Endometrial microvascular endothelial cells (primary cell): ENCODE data around the gene MARVELD3. TPM values are rescaled to one million over a fixed set of nuclear protein-coding genes. Genes with fewer than 3 reads are reported as not detected.
"Not testable (repeated sequence)": the region's sequence is repeated elsewhere in the genome, so short reads cannot be mapped to it uniquely, and the experiment has no call there.

Experiments used
- in situ Hi-C: cut with HindIII; loops from 2 replicates; pipeline ENCODE4 v1.10.0; 2017; ENCODE audit warnings: low sequenced_read_pairs, low pct_unique_long_range_greater_than_20kb; ENCODE audit errors: inconsistent ontology term
- total RNA-seq: library from RNA; depleted of rRNA; stranded (reverse); fragments of >200 nt; gene quantifications from one replicate; pipeline ENCODE4 v1.2.3, GENCODE V29; 2015; ENCODE audit errors: inconsistent ontology term

Gene MARVELD3
- 0.19 TPM for total RNA-seq

DNA sequence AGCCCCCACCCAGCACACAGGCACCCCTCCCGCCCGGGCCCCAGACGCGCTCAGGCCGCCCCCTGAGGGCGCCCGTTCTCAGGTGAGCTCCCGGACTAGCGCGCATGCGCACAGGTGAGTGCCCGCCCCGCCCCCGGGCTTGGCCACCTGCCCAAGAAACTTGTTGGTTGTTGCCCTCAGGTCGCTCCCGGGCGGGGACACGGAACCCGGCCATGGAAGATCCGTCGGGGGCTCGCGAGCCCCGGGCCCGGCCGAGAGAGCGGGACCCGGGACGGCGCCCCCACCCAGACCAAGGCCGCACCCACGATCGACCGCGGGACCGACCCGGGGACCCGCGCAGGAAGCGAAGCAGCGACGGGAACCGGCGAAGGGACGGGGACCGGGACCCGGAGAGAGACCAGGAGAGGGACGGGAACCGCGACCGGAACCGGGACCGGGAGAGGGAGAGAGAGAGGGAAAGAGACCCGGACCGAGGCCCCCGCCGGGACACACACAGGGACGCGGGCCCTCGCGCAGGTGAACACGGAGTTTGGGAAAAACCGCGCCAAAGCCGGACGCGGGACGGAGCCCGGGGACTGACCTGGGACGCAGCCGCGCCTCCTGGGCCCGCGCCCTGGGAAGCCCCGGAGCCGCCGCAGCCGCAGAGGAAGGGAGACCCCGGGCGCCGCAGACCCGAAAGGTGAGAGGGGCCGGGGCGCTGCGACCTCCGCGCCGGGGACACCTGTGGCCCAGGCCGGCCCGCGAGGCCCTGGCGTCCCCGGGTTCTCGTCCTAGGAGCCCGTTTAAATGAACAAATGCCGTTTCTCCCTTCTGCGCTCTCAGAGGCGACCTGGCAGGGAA, at the start of gene MARVELD3:
Gene MARVELD3 (plus strand): TSS at position 167 of the 840 bp plus-strand sequence. CDS start 46 bp downstream, at position 213.
- in situ Hi-C loops, result no loop called here

DNA sequence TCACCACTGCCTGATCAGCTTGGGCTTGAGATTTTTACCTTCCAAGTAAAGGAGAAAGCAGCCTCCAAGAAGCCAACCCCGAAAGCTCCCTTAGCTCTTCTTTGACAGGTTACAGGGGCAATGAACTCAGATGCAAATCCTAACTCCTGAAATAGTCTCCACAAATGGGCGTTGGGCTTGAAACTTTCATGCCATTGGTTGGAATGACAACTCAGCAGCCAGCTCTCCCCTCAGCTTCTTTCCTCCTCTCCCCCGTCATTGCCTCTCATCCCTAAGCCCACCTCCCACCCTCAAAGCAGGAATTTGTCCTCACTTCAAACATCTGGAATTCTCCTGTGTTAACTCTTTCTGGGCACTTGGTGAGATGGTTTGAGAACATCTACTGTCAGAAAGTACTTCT, 49.0 kb upstream of the MARVELD3 start, which contains the start of gene TAT:
Gene TAT (minus strand): TSS at position 122 of the 400 bp plus-strand sequence. CDS start 677 bp downstream, outside the sequence.
- in situ Hi-C loops, result no loop called here

DNA sequence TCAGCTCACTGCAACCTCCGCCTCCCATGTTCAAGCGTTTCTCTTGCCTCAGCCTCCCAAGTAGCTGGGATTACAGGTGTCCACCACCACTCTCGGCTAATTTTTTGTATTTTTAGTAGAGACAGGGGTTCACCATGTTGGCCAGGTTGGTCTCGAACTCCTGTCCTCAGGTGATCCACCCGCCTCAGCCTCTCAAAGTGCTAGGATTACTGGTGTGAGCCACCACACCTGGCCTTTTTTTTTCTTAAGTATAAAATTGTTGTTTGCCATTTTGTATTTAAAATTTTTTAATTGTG, 43.5 kb upstream of the MARVELD3 start:
- in situ Hi-C loops, result not testable (repeated sequence)

GRCh38 chr16:71584543-71585317, 41.3 kb upstream of the MARVELD3 start:
- in situ Hi-C loops, result no loop called here

- in situ Hi-C loops, result no loop called here
Observed at GRCh38 chr16:71585318-71585703, 40.7 kb upstream of the MARVELD3 start.

DNA sequence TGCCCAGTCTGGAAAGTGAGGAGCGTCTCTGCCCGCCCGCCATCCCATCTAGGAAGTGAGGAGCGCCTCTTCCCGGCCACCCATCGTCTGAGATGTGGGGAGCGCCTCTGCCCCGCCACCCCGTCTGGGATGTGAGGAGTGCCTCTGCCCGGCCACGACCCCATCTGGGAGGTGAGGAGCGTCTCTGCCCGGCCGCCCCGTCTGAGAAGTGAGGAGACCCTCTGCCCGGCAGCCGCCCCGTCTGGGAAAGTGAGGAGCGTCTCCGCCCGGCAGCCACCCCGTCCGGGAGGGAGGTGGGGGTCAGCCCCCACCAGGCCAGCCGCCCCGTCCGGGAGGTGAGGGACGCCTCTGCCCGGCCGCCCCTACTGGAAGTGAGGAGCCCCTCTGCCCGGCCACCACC, 36.6 kb upstream of the MARVELD3 start:
- in situ Hi-C loops, result not testable (repeated sequence)

DNA sequence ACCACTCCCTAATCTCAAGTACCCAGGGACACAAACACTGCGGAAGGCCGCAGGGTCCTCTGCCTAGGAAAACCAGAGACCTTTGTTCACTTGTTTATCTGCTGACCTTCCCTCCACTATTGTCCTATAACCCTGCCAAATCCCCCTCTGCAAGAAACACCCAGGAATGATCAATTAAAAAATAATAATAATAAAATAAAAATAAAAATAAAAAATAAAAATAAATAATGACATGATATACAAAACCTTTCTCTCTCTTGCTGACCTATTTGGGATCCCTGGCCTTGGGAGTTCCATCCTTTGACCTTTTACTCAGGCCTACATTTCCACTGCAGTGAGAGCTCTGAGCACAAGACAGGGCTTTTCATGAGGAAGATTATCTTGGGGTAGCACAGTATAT, 35.9 kb upstream of the MARVELD3 start:
- in situ Hi-C loops, result not testable (repeated sequence)

DNA sequence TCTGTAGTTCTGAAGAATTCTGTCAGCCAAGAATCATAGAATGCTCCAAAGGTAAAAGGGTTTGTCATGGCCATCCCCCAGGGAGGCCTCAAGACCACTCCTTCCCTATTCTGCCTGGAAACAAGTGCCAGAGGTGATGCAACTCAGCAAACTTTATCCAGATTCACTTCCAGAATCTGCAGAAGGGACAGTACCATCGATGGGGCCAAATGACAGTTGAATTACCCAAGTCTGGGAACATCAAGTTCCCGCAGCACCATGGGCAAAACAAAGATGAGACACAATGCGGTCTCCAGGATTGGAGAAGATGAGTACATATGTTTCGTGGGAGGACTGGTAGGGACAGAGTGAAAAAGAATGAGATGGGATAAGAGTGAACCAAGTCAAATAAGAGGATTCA, 35.4 kb upstream of the MARVELD3 start:
- in situ Hi-C loops, result no loop called here

DNA sequence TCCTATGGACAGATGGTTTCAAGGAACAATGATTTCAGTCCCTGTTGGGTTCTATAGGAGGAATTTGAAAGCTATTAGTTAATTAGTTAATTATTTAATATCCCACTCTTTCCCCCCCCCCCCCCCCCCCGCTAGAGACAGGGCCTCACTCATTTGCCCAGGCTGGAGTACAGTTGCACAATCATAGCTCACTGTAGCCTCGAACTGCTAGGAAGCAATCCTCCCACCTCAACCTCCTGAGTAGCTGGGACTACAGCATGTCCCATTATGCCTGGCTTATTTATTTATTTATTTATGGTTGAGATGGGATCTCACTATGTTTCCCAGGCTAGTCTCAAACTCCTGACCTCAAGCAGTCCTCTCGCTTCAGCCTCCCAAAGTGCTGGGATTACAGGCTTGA, 34.1 kb upstream of the MARVELD3 start:
- in situ Hi-C loops, result no loop called here

DNA sequence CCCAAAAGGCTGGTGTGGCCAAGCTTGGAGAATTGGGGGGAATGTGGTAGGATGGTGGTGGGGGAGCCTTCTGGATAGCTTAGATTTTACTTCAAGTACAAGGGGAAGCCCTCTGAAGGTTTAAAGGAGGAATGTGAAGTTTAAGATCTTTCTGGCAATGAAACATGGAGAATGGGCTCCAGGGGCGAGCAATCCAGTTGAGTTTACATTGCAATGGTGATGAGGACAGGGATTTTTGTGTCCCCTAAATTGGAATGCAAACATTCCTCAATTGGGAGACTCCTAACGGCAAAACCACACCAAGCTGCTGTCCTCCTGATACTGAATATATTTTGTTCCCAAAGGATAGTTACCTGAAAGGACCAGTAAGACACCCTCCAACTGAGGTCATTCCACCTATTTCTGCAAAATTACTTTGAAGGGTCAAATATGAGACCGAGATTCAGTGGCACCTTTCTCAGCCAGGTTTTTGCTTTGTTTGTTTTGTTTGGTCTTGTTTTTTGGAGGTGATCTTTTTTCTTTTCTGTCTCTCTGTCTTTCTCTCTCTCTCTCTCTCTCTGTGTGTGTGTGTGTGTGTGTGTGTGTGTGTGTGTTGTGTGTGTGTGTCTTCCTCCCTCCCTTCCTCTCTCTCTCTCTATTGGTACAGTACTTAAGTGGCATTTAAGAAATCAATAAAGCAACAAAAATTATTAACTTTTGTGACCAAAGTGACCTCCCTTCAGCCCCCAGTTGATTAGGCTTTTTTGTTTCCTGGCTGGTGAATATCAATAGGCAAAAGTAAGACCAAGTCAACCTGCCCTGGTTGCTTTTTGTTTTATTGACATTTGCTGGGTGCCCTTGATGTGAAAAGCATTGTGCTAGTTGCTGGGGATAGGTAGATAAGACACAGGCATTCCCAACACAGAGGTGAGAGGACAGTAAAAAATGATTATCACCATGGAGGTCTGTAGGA, 32.7 kb upstream of the MARVELD3 start:
- in situ Hi-C loops, result no loop called here

GRCh38 chr16:71594000-71594646, 31.9 kb upstream of the MARVELD3 start:
- in situ Hi-C loops, result no loop called here

DNA sequence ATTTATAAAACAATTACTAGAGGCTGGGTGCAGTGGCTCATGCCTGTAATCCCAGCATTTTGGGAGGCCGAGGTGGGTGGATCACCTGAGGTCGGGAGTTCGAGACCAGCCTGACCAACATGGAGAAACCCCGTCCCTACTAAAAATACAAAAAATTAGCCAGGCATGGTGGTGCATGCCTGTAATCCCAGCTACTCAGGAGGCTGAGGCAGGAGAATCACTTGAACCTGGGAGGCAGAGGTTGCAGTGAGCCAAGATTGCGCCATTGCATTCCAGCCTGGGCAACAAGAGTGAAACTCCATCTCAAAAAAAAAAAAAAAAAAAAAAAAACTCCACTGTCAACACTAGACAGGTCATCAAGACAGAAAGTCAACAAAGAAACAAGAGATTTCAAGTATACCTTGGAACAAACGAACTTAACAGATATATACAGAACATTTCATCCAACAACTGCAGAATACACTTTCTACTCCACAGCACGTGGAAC, 30.6 kb upstream of the MARVELD3 start:
- in situ Hi-C loops, result not testable (repeated sequence)

DNA sequence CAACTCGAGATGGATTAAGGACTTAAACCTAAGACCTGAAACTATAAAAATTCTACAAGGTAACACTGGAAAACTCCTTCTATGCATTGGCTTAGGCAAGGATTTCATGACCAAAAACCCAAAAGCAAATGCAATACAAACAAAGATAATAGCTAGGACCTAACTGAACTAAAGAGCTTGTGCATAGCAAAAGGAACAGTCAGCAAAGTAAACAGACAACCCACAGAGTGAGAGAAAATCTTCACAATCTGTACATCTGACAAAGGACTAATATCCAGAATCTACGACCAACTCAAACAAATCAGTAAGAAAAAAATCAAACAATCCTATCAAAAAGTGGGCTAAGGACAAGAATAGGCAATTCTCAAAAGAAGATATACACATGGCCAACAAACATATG, 27.6 kb upstream of the MARVELD3 start:
- in situ Hi-C loops, result not testable (repeated sequence)

GRCh38 chr16:71600822-71601221, 25.2 kb upstream of the MARVELD3 start:
- in situ Hi-C loops, result no loop called here

DNA sequence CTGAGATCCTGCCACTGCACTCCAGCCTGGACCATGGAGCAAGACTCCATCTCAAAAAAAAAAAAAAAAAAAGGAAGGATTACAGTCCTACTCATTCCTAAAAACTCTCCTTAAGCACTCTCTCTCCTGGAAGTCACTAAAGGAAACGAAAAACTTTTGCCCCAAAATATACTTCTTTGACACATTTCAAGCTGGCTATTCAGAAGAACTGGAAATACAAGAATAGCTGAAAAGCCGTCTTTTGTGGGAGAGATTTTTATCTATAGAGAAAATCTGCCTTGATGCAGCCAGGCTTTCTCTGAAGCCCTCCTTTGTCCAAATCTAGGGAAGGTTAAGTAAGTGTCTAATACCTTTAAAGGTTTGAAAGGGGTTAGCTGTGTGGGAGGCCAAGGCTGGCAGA, 16.9 kb upstream of the MARVELD3 start:
- in situ Hi-C loops, result no loop called here

GRCh38 chr16:71610447-71610846, 15.5 kb upstream of the MARVELD3 start:
- in situ Hi-C loops, result no loop called here

DNA sequence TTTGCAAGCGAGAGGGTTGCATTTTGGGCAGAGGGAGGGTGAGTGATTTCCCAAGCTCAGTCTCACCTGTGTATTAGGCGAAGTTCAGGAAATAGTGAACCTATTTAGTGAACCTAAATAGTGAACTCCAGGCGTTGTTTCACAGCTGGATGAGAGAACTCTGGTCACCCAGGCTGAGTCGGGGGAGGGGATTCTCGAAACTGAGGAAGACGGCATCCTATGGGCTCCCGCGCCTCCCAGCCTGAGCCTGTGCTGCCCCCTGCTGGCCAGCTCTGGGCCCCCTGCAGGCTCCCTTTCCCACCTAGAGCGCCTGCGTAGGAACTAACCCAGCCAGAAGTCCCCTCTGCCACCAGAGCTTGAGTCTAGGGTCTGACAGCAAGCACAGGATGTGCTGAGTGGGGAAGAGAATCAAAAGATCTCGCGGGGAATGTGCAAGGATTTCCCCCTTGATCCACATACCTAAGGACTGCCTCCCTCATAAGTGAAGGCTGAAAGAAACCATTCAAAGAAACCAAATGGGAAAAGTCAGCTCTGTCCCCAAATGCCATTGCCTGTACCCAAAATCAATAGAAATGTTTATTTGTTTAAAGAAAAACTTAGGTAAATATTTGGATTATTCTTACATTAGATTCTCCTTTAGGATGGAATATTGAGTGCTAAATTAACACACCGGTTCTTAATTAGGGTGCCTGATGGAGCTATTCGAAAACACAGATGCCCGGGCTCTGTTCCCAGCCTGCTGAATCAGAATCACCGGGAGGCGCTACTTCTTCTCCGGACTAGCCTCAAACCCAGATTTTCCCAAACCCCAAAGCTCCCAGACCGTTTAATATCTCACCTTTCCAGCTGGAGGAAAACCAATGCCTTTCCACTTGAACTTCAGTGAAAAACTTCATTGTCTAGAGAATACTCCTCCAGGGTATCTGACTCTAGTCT, 14.8 kb upstream of the MARVELD3 start:
- in situ Hi-C loops, result no loop called here
